Amniotic stem cell (primary cell): ENCODE results near the gene ATRIP.
"Not testable (repeated sequence)": the region's sequence is repeated elsewhere in the genome, so short reads cannot be mapped to it uniquely, and the experiment has no call there.

Source experiments
- DNase-seq: peaks from one replicate; lab custom pipeline; 2025; lab: John Stamatoyannopoulos, UW

ATRIP gene

DNA sequence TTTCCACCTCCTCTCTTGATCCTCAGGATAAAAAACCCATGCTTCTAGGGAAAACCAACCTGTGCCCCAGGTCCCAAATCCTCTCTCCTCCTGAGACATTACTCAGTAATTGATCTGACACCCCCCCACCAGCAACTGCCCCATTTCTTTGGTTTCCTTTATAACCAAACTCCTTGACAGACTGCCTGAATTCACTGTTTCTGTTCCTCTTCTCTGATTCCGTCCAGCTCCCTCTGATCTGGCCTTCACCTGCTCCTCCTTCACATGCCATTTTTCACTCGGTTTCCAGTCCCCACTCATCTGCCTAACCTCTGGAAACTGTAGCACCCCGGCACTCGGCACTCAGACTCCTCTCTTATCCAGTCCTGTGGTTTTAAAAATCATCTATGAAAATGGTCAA lies 8.7 kb upstream of the ATRIP start:
- no peak for DNase-seq

DNA sequence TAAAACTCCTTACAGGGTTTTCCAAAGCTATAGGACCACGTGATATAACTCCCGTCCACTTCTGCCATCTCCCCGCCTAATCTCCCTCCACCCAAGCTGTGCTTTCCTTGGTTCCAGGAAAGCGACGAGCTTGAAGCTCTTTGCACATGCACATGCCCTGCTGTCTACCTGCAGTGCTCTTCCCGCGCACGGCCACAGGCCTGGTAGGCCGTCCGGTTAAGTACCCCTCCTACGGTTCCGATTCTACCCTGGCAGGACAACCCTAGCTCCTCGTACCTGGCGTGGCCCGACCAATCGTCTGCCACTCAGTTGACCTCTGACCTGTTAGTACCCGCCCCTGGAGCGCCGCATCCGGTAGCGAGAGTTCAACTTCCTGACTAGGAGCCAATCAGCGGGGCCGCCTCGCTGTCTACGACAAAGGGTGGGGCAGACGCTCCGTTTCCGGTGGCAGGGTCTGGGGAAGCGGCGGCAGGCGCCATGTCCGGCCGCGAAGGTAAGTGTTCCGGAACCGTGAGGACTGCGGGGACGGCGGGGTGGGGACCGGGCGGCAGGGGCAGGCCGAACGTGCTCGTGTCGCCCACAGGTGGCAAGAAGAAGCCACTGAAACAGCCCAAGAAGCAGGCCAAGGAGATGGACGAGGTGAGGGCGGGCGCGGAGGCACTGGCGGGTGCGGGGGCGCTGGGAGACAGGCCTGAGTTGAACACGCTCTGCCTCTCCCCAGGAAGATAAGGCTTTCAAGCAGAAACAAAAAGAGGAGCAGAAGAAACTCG lies 6.5 kb upstream of the ATRIP start, which contains the start of the genes CCDC51 and TMA7:
CCDC51 (minus strand) TSS at position 300 of the 770 bp plus-strand sequence. CDS start 4,991 bp downstream, outside the sequence.
TMA7 (plus strand) TSS at position 438 of the 770 bp plus-strand sequence; CDS start at position 478, 40 bp downstream.
- peak; percentile 93 for DNase-seq

DNA sequence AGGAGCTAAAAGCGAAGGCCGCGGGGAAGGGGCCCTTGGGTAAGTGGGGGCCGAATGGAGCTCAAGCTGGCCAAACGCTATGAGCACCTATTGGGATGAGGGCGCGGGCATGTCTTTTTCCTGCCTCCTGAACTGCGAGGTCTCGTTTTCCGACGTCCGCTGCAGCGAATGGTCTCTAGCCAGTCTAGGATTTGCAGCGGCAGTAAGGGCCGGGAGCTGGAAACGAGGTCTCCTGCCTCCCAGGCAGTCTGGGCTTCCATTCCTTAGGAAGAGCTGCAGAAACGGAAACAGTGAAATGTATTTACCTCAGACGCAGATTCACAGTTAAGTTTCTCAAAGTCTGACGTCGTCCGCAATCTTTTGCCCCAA lies 6.0 kb upstream of the ATRIP start:
- DNase-seq, result no peak

DNA sequence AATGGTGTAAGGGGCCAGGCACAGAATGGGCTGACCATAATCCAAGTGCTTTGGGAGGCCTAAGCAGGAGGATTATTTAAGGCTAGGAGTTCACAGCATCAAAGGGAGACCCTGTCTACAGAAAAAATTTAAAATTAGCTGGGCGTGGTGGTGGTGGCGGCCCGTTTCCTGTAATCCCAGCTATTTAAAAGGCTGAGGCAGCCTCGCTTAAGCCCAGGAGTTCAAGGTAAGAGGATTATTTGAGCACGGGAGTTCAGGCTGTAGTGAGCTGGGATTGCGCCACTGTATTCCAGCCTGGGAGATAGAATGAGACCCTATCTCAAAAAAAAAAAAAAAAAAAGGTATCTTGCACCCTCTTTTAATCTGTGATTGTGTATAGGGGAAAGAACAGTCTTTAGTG lies 4.6 kb upstream of the ATRIP start:
- DNase-seq, result no peak

DNA sequence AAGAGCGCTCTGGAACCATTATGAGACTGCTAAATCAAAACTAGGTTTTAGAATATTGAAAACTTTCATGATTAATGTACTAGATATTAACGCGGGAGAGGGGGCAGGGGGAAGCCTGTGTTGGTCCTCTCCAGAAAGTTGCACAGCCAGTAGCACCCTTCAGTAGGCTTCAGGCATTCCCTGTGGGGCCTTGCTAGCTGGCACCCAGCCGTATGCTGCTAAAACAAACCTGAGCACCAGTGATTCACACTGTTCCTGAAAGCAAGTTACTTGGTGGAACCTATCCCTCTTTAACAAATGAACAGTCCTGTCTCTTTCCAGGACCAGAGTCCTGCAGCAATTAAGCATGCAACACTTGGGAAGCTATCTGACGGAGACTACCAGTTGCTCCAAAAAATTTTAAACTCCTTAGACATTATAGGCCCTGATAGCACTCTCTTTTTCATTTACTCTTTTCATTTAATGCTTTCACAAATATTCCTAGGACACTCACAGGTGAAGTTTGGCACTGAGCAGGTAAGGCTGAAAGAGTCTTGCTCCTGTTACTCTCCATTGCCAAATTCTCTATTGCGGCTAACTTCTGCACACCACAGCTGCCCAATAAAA lies 1.2 kb upstream of the ATRIP start:
- no peak for DNase-seq

DNA sequence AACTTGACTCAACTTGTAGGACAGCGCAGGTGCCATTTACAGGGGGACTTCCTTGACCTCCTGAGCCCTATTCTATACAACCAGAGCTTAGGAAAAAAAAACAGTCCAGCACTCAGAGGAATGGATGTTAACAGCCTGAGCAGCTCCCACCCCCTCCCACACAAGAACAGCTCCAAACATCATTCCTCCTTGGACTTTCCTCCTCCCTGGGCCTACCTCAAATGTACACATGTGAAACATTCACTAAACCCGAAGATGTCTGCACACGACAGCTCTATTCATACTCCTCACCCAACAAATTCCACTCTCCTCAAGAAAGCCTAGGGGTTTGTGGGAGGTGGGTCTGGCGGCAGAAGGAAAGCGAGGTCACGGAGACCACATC lies 503 bp upstream of the ATRIP start:
- DNase-seq, result no peak

DNA sequence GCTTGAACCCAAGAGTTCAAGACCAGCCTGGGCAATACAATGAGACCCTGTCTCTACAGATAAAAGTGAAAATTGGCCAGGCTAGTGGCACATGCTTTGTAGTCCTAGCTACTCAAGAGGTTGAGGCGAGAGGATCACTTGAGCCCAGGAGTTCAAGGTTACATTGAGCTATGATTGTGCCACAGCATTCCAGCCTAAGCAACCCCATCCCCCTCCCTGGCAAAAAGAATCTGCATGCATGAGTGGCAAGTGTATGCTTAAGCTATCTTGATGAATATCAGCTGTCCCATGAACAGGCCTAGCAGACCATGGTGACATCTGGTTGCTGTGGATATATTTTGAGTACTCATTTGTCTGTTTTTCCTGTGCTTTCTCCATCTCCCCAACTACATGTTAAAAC lies 4.7 kb downstream of the ATRIP start:
- no peak for DNase-seq

DNA sequence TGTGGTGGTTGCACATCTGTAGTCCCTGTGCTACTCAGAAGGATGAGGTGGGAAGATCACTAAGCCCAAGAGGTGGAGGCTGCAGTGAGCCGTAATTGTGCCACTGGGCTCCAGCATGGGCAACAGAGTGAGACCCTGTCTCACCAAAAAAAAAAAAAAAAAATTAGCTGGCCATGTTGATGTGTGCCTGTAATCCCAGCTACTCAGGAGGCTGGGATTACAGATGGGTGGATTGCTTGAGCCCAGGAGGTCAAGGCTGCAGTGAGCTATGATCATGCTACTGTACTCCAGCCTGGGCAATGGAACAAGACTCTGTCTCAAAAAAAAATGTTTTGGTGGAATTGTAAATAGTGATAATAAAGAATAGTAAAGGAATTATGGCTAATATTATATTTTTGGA lies 9.9 kb downstream of the ATRIP start:
- no peak for DNase-seq

DNA sequence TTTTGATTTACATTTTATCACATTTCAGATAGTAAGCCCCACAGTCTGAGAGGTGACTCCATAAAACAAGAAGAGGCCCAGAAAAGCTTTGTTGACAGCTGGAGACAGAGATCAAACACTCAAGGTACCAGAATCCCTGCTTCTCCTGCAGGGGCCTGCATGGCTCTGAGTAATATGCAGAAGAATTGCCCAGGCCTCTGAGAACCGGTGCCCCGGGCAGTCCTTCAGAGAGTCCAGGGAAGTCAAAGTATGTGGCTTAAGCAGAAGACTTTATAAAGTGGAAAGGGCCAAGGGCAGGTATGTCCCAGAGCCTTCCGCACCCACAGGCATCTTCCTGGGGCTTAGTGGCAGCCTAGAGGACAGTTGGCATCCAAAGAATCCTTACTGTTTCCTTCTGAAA lies 12.8 kb downstream of the ATRIP start:
- DNase-seq, result no peak

DNA sequence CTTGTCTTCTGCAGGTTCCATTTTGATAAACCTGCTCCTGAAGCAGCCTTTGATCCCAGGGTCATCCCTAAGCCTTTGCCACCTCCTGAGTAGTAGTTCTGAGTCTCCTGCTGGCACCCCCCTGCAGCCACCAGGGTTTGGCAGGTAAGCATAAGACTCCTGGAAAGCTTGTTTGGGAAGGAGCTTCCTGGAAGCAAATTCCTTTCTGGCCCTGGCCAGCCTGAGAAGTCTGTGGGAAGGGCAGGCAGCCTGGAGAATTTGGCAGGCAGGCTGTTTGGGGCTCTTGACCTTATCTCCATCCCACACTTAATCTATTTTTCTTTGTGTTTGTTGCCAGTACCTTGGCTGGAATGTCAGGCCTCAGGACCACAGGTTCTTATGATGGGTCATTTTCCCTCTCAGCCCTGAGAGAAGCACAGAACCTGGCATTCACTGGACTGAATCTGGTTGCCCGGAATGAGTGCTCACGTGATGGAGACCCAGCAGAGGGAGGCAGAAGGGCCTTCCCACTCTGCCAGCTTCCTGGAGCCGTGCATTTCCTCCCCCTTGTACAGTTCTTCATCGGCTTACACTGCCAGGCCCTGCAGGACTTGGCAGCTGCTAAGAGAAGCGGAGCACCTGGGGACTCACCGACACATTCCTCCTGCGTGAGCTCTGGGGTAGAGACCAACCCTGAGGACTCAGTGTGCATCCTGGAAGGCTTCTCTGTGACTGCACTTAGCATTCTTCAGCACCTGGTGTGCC lies 13.4 kb downstream of the ATRIP start:
- no peak for DNase-seq

DNA sequence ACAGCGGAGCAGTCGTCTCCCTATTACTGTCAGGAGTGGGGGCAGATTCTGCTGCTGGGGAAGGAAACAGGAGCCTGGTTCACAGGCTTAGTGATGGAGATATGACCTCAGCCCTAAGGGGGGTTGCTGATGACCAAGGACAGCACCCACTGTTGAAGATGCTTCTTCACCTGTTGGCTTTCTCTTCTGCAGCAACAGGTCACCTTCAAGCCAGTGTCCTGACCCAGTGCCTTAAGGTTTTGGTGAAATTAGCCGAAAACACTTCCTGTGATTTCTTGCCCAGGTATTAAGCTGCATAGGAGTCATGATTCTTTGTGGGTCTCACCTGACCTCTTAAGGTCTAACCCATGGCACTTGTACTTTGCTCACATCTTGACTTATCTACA lies 14.0 kb downstream of the ATRIP start:
- DNase-seq, result no peak

DNA sequence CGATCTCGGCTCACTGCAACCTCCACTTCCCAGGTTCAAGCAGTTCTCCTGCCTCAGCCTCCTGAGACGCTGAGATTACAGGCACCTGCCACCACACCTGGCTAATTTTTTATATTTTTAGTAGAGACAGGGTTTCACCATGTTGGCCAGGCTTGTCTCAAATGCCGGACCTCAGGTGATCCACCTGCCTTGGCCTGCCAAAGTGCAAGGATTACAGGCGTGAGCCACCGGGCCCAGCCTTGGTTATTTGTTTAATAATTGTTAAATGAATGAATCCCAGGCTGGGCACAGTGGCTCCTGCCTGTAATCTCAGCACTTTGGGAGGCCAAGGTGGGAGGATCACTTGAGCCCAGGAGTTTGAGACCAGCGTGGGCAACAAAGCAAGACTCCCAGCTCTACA lies 15.2 kb downstream of the ATRIP start:
- DNase-seq, result not testable (repeated sequence)

DNA sequence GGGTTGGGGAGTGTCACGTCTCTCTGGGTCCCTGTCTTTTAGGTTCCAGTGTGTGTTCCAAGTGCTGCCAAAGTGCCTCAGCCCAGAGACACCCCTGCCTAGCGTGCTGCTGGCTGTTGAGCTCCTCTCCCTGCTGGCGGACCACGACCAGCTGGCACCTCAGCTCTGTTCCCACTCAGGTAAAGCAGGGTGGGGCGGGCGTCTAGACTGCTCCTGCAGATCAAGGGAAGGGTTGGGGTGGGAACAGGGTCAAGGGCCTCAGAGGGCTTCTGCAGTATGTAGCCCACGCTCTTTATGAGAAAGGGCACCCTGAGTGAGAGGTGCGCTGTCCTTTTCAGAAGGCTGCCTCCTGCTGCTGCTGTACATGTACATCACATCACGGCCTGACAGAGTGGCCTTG lies 17.2 kb downstream of the ATRIP start:
- no peak for DNase-seq

DNA sequence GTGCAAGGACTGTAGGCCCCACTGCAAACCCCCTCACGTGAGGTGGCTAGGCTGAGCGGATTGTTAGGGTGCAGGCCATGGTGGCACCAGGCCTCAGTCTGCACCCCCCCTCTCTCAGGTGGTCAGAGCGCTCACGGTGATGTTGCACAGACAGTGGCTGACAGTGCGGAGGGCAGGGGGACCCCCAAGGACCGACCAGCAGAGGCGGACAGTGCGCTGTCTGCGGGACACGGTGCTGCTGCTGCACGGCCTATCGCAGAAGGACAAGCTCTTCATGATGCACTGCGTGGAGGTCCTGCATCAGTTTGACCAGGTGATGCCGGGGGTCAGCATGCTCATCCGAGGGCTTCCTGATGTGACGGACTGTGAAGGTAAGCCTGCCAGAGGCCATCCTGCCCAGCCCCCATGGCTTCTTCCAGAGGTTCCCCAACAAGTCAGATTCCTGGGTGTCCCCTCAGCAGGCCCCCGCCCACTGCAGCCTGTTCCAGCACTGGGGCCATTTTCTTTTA lies 18.2 kb downstream of the ATRIP start:
- DNase-seq, result no peak

DNA sequence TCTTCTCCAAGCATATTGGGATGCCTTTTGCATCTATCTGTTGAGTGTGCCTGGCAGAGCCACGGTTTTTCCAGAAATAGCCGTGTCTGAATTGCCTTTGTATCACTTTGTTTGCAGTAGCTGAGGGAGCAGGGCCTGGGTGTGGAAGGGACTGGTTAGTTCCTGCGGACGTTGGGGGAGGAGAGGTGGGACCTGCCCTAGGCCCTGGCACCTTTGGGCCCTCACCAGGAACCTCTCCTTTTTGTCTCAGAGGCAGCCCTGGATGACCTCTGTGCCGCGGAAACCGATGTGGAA lies 18.6 kb downstream of the ATRIP start:
- DNase-seq, result no peak

DNA sequence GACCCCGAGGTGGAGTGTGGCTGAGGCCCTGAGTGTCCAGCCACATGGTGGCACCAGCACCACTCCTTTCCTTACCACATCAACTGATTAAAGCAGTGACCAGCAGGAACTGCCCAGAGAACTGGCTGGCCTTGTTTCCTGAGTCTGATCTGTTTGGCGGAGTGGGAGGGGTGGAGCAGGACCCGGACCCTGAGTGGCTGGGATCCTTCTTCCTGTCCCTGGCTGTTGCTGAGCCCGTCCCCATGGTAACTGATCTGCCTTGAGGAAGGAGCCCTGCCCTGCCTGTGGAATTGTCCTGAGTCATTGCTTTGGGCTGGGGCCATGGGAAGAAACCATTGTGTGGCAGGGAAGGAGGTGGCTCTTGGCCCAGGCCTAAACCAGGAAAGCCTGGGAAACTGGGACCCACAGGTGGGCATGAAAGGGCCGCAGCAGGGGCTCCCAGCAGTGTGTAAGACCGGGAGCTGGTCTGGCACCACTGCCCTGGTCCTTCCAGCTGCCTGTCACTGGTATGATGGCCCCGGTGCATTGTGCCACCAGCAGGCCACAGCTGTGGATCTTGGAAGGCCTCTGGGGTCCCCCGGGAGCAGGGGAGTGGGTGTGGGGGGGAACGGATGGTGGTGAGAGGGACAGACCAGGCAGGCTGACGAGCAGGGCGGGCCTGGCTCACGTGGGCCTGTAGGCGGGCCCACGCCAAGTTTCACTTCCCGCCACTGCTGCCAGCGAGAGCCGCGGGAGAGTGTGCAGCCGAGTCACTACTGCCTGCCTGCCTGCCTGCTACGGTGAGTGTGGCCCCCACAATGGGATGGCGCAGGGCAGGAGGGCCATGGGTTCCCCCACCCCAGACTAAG lies 19.2 kb downstream of the ATRIP start:
- DNase-seq, result peak; percentile 100

DNA sequence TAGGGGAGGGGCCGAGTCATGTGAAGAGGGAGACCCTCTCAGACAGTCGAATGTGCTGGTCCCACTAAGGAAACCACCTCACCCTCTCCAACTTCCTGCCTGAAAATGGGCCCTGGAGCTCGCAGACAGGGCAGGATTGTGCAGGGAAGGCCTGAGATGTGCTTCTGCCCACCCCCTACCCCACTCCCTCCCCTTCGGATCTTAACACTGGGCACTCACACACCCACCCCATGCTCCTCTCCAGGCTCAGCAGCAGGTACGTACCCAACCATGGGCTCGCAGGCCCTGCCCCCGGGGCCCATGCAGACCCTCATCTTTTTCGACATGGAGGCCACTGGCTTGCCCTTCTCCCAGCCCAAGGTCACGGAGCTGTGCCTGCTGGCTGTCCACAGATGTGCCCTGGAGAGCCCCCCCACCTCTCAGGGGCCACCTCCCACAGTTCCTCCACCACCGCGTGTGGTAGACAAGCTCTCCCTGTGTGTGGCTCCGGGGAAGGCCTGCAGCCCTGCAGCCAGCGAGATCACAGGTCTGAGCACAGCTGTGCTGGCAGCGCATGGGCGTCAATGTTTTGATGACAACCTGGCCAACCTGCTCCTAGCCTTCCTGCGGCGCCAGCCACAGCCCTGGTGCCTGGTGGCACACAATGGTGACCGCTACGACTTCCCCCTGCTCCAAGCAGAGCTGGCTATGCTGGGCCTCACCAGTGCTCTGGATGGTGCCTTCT lies 20.0 kb downstream of the ATRIP start:
- no peak for DNase-seq

DNA sequence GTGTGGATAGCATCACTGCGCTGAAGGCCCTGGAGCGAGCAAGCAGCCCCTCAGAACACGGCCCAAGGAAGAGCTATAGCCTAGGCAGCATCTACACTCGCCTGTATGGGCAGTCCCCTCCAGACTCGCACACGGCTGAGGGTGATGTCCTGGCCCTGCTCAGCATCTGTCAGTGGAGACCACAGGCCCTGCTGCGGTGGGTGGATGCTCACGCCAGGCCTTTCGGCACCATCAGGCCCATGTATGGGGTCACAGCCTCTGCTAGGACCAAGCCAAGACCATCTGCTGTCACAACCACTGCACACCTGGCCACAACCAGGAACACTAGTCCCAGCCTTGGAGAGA lies 20.5 kb downstream of the ATRIP start:
- DNase-seq, result no peak

DNA sequence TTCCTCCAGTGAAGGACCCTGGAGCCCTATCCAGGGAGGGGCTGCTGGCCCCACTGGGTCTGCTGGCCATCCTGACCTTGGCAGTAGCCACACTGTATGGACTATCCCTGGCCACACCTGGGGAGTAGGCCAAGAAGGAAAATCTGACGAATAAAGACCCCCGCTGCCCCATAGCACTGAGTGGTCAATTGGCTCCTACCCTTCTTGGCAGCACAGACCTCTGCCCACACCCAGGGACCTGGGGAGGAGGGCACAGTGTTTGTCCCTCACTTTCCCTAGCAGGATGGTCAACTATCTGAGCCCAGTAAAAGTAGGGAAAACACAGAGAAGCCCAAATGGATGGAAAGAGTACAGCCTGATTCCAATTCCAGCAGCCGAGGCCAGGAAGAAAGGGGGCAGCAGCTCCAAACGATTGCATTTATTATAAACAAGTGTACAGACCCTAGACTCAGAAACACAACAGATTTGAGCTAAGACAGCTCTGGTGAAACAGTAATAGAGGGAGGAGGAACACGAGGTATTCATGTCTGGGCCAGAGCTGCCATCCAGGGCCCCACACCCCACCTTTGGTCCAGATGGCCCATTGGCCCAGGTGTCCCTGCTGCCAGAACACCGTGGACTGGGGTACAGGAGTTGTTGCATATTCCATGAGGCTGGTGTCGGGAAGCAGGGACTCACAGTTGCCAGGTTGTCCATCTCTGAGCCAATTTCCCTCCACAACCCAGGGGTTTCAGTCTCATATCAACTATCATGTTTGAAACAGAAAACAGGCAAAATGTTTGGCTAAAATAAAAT lies 21.1 kb downstream of the ATRIP start:
- DNase-seq, result no peak

DNA sequence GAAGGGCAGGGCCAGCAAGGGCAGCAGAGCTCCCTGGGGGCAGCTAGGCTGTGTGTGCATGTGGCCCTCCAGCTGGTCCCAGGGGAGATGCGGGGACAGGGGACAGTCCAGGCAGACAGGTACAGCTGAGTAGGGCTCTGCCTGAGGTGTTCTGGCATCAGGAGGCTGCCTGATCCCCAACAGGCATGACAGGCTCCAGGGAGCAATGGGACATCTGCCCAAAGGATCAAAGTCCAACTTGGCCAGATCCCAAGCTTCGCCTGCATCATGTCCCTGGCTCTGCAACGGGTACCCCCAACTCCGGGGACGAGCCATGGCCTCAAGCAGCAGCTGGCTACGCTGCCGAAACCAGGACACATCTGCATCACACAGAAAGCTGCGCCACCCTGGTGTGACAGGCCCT lies 21.8 kb downstream of the ATRIP start:
- no peak for DNase-seq
